Measurements from ENCODE around the gene MYL6B.
A peak's percentile ranks its signal among the peaks of the same experiment; 100 is the strongest.
"Not testable (repeated sequence)": the region's sequence is repeated elsewhere in the genome, so short reads cannot be mapped to it uniquely, and the experiment has no call there.

MYL6B gene

DNA sequence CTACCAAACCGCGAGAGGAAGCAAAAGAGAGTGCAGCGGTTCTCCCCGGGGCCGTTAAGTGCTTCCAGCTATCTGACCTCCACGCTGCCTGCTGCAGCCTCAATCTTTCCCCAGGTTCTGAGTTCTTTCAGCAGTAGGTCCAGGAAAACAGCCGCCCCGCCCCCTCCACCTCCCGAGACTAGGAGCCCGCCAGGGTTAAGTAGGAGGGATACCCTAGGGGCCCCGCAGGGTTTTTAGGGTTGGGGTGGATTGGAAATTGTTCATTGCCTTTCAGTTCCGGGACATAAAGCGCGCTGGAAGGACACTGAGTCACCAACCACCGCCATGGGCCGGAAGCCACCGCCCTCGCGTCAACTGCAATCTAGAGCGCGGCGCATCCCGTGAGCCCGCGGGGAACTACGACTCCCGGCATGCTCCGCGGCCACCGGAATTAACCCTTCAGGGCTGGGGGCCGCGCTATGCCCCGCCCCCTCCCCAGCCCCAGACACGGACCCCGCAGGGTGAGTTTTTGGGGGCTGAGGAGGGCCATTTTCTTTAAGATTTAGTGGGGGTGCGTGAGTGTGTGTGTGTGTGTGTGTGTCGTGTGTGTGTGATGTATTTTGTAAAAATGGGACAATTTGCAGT lies at the start of gene MYL6B:
TSS of gene MYL6B (plus strand) at position 456 of the 624 bp plus-strand sequence. CDS start 1,332 bp downstream, outside the sequence.
- peak; percentile 97 for DNase-seq

DNA sequence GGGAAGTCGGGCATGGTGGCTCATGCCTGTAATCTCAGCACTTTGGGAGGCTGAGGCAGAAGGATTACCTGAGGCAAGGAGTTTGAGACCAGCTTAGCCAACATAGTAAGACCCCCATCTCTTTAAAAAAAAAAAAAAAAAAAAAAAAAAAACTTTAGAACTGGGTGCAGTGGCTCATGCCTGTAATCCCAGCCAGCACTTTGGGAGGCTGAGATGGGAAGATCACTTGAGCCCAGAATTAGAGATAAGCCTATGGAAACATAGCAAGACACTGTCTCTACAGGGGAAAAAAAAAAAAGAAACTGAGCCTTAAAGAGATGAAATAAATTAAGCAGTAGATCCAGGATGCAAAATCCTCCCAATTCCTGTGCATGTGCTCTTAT lies 49.7 kb upstream of the MYL6B start:
- DNase-seq = no peak

DNA sequence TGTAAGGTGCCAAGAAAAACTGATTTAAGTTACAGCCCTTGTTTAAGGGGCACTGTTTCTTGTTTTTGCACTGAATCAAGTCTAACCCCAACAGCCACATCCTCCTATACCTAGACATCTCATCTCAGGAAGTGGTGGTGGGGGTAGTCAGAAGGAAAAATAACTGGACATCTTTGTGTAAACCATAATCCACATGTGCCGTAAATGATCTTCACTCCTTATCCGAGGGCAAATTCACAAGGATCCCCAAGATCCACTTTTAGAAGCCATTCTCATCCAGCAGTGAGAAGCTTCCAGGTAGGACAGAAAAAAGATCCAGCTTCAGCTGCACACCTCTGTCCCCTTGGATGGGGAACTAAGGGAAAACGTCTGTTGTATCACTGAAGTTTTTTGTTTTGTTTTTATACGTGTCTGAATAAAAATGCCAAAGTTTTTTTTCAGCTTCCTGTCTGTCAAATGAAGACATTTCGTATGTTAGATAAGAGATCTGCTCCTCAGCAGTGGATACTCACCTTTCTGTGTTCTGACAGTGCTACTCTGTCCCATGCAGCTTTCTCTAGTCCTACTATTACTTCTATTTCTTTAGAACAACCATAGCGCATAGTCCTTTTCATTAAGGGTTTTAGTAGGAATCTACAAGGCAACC lies 49.2 kb upstream of the MYL6B start:
- no peak for DNase-seq

DNA sequence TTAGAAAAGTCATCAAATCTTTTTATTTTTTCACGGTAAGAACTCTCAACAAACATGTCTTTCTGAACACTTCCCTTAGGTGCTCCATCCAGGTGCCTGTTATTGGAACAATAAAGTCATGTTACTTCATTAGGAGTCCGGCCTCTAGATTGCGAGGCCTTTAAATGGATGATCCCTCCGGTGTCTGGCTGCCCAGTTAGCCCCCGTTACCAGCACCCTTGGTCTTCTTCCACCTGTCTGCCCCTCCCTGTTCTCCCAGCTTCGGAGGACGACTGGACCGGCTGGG lies 48.6 kb upstream of the MYL6B start:
- DNase-seq = no peak

DNA sequence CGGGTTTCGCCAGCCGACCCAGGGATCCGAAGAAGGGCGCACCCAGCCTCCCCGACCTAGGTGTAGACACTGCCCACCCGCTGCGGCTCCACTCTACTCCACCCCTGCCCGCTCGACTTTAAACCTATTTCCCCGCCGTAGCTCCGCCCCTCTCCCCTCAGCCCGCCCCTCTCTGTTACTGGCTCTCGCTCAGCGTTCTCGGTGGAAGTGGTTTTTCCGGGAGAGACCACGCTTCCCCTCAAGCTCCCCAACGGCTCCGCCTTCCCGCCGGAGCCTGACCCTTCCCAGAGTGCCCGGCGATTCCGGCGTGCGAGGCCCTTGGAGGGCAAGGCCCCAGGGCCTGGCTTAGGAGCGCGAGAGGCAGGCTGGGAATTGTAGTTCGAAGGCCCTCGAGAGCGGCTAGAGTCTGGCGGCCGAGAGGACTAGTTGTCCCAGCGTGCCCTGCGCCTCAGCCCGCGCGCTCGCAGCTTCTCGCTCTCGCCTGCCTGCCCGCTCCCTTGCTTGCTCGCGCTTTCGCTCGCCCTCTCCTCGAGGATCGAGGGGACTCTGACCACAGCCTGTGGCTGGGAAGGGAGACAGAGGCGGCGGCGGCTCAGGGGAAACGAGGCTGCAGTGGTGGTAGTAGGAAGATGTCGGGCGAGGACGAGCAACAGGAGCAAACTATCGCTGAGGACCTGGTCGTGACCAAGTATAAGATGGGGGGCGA lies 48.1 kb upstream of the MYL6B start, which contains the start of gene PA2G4:
TSS of gene PA2G4 (plus strand) at position 451 of the 706 bp plus-strand sequence. CDS start at position 630, 179 bp downstream.
- peak; percentile 100 for DNase-seq

DNA sequence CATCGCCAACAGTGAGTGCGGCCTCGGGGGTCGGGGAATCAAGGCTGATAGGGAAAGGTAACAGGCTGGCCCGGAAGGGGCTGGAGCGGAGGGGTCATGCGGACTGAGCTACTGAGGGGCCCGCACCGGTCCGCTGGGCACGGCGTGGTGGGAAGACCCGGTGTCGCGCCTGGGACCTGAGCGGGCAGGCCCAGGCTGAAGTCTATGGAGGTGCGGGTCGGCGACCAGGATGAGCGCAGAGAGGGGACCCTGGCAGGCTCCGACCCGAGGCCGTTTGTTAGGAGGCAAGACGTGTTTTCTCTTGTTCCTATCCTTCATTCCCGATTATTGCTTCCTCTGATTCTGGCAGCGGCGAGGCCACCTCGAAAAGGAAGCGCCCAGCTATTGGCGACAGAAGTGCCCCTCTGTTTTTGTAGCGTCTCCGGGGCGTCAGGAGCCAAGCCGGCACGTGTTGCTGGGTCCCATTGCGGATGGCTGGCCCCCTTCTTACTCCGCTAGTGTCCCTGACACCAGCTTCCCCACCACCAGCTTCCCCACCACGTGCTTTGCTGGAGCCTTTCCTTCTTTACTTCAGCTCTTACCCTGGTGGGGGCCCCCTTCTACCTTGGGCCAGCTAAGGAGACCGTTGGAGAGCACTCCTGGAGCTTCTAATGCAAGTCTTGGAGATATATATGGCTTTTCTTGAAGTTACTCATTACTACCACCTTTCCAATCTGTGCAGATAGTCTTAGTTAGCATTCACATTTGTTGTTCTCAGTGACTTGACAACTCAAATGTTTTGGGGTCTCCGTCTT lies 47.4 kb upstream of the MYL6B start:
- no peak for DNase-seq

DNA sequence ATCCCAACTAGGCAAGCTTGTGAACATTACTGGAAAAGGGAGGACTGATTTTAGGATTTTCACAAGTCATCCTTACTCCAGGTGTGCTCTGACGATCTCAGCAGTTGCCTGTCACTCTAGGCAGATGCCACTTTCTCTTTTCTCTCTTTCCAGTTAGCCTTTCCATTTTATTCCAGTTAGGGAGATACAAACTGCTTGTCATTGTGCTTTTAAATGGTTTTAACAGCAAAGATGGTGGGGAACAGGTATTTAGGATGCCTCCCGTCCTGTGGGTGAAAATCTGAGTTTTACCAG lies 46.8 kb upstream of the MYL6B start:
- DNase-seq = no peak

DNA sequence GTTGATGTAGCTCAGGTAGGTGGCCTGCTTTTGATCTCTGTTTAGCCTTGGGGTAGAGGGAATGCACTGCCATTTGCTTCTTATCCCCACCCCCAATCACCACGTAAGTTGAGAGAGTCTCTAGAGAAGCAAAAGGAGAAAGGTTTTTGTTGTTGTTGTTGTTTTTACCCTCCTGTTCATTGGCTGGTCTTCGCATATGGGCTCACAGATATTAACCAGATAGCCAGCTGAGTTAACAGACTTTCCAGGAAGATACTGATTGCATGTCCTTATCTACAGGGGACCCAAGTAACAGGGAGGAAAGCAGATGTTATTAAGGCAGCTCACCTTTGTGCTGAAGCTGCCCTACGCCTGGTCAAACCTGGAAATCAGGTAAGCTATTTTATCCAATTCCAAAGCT lies 45.1 kb upstream of the MYL6B start:
- DNase-seq = no peak

DNA sequence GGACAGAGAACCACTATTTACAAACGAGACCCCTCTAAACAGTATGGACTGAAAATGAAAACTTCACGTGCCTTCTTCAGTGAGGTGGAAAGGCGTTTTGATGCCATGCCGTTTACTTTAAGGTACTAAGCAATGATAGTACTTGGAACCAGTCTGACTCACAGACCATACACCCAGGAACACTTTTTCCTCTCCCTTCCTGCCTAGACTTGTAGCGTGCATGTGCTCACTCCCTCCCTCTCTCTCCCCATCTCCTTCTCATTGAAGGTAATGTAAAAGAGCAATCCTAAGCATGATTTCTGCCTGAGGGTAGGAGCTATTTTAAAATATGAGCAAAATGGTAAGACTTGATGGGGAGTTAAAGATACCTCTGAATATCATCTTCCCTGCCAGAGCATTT lies 41.8 kb upstream of the MYL6B start:
- DNase-seq = no peak

DNA sequence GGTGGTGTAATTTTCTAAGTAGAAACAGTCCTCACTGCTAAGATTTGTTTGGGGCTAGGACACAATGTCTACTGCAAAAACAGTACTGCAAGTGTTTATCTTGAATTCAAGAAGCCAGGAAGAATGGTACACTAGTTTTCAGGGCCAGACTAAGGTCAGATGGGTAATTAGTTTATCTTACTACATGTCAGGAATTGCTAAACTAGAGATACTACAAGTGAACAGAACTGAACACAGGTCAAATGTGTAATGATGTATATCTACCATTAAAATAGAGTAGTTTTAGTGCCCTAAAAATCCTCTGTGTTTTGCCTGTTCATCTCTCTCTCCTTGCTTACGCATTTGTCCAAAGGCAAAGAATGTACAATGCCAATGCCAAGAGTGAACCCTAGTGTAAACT lies 38.3 kb upstream of the MYL6B start:
- no peak for DNase-seq

DNA sequence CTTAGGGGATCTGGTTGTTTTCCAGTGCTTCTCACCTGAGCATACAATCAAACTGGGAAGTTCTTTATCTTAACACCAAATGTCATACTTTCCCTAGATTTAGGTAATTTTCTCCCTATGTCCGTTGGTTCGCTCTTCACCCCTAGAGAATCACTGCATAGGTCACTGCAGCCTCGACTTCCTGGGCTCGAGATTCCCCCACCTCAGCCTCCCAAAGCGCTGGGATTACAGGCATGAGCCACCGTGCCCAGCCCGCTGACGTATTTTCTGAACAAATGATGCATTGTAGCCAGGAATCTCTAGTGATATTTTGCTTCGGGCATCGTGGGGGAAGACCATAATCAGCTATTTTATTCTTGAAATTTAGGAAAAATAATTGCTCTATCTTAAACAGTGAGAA lies 37.1 kb upstream of the MYL6B start:
- DNase-seq = peak; percentile 79

DNA sequence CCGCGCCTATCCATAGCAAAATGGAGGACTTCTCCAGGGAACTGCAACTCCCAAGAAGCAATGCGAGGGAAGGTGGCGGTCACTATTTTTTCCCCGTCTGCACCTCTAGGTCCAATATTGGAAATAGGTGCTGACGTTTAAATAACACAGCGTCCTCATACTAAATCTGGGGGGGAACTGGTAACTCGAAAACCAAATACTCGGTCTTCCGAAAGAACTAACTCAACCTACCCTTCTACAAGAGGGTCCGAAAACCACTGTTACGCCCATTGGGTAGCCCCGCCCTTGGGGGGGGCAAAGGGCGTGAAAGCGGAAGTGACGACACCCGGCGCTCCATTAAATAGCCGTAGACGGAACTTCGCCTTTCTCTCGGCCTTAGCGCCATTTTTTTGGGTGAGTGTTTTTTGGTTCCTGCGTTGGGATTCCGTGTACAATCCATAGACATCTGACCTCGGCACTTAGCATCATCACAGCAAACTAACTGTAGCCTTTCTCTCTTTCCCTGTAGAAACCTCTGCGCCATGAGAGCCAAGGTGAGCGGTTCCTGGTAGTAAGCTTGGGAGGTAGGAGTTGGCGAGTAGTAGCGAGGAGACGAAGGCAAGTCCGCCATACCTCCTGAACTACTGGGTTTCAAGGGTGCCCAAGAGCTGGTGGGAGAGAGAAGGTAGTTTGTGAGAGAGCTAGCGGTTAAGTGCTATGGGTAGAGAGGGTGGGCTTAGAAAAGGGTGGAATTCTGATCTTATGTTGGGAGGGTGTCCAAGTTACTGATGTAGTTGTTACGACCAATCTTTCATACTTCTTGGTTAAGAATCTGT lies 35.9 kb upstream of the MYL6B start, which contains the start of gene RPL41:
TSS of gene RPL41 (plus strand) at position 367 of the 815 bp plus-strand sequence.
- peak; percentile 97 for DNase-seq

DNA sequence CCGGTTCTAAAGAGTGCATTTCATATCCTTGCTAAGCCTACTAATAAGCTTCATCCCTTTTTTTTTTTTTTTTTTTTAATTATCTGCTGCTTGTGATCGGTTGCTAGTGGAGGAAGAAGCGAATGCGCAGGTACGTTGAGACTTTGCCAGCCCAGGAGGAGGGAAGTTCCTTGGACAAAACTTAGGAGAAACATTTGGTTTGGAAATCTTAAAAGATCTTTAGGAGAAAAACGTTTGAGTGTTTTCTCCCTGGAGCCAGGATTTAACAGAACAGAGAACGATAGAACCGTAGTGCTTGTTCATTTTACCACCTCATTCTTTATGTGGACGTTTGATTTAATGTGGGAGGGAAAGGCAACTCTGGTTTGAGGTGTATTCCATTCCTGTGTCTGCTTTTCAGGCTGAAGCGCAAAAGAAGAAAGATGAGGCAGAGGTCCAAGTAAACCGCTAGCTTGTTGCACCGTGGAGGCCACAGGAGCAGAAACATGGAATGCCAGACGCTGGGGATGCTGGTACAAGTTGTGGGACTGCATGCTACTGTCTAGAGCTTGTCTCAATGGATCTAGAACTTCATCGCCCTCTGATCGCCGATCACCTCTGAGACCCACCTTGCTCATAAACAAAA lies 35.2 kb upstream of the MYL6B start:
- DNase-seq = not testable (repeated sequence)

DNA sequence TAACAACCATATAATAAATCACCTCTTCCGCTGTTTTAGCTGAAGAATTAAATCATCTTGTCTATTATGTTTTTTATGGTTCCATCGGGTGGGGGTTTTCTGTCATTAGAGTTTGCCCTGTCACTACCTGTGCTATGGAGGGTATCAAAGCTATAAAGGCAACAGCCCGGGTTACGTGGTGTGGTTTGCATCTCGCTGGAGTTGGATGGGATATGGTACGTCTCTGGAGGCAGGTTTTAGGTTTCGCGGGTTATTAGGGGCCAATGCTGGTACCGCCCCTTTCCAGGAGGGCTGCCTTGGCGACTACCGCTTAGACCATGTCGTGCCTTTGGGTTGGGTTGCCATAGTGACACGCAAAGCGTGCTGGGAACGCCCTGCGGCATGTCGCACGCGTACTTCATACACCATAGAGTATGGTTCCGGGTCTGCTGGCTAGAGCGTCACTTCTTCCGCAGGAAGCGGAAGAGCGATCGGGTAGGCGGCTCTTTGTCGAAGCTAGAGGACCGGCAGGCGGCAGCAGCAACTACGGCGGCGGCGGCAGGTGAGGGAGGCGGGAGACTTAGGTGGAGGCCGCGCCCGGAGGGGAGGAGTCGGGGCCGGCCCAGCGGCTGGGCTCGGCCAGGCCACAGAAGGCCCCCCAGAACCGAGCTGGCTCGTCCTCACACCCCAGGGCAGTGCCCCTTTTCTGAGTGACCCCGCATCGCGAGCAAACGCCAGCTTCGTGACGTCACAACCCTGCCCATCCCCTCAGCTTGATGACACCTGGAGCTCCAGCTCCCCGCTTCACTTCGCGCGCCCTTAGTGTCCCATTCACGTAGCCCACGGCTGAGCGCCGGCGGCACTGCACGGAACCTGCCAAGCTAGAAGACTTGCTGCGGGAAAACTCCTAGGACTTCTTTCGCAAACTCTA lies 34.4 kb upstream of the MYL6B start, which contains the start of gene ZC3H10:
TSS of gene ZC3H10 (plus strand) at position 489 of the 910 bp plus-strand sequence. CDS start 2,297 bp downstream, outside the sequence.
- DNase-seq = peak; percentile 100

DNA sequence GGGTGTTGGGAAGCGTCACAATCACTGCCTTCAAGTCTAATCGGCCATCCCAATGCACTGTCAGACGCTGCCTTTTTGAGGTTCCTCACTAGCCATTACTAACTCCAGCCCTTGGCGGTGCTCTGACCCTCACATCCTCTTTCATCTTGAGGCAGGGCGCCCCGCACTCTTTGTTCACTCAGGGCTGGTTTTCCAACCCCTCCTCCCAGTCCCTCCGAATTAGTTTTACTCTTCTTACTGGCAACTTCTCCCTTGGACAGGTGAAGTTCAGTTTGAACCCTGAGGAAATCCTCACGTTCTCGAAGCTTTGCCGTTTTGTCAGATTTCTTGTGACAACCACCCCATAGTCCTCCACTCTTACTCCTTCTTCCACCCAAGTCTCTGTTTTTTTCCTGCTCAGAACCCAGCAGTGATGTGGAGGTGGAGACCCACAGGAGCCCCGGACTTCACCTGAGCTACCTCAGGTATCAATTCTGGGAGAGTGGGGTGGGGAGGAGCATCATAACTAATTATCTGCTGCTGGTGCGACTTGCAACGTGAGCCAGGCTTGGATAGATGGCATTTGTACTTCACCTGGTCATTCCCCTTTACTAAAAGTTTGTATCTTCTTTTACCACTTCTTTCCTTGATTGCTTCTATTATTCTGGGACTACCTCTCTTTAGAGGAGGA lies 33.6 kb upstream of the MYL6B start:
- DNase-seq = no peak

DNA sequence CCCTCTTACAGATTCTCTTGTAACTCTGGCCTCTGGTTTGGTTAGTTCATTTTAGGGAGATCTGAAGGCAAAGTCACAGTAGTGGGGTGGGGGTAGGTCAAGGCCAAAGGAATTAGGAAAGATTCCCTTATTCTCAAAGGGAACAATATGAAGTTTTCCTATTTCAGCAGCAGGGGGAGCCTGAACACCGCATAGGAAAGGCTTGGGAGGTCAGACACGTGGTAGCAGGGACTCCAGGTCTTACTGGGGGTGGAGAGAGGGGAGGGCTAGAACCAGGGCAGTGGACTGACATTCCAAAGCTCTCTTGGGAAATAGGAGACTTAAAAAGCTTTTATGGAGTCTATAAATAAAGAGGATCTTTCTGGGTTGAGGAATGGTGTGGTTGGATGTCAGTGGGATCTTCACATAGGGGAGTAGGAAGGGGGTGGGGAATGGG lies 33.0 kb upstream of the MYL6B start:
- peak; percentile 96 for DNase-seq

DNA sequence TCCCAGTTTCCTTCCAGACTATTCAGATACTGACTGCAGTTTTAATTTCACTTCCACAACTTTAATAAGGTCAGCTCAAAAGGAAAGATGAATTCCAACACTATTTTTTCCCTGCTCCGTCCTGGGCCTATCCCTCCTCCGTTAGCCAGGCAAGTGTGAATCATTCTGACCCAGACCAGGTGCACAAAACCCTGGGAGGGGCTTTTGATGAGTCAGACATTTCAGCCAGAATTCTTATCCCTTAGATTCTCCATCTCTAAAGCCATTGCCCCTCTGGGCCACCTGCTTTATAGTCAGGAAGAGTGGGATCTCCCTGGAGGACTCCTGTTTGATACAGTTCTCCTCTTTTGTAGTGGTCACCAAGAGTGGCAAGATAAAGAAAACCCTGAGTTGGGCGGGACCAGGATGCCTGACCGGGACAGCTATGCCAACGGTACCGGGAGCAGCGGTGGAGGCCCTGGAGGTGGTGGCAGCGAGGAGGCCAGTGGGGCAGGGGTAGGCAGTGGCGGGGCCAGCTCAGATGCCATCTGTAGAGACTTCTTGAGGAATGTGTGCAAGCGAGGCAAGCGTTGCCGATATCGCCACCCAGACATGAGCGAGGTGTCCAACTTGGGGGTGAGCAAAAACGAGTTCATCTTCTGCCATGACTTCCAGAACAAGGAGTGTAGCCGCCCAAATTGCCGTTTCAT lies 32.1 kb upstream of the MYL6B start:
- DNase-seq = peak; percentile 77

DNA sequence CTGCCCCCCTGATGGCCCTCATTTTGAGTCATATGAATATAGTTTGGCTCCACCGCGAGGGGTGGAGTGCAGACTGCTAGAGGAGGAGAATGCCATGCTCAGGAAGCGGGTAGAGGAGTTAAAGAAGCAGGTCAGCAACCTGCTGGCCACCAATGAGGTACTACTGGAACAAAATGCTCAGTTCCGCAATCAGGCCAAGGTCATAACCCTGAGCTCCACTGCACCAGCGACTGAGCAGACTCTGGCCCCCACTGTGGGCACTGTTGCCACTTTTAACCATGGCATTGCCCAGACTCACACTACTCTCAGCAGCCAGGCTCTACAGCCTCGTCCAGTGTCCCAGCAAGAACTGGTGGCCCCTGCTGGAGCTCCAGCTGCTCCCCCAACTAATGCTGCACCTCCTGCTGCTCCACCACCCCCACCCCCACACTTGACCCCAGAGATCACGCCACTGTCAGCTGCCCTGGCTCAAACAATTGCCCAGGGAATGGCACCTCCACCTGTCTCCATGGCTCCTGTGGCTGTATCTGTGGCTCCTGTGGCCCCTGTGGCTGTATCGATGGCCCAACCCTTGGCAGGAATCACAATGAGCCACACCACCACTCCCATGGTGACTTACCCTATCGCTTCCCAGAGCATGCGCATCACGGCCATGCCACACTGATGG lies 31.1 kb upstream of the MYL6B start:
- DNase-seq = no peak

DNA sequence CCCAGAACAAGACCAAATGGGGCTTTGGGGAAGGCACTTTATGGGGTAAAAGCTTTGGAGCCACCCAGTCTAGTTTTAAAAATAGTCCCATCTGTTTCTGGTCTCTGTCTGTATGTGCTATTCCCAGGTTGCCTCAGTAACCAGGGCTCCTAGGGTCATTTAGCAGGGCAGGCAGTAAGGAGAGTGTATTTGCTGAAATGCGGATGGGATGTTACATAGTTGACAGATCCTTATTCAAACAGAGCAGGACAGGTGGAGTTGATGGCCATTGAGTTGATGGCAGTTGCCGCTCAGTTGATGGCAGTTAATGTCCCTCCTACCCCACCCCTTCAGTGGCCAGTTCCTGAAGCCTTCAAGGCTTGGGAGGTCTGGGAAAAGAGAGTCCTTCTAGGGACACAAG lies 29.8 kb upstream of the MYL6B start:
- DNase-seq = no peak

Data from islet precursor cell (in vitro differentiated cells).